ENCODE results near the gene CYBA. TPM values are rescaled to one million over a fixed set of nuclear protein-coding genes. Genes with fewer than 3 reads are reported as not detected.
A peak's percentile ranks its signal among the peaks of the same experiment; 100 is the strongest.

Gene CYBA
- total RNA-seq, 1 donor from 2014 or later, result 116 TPM

DNA sequence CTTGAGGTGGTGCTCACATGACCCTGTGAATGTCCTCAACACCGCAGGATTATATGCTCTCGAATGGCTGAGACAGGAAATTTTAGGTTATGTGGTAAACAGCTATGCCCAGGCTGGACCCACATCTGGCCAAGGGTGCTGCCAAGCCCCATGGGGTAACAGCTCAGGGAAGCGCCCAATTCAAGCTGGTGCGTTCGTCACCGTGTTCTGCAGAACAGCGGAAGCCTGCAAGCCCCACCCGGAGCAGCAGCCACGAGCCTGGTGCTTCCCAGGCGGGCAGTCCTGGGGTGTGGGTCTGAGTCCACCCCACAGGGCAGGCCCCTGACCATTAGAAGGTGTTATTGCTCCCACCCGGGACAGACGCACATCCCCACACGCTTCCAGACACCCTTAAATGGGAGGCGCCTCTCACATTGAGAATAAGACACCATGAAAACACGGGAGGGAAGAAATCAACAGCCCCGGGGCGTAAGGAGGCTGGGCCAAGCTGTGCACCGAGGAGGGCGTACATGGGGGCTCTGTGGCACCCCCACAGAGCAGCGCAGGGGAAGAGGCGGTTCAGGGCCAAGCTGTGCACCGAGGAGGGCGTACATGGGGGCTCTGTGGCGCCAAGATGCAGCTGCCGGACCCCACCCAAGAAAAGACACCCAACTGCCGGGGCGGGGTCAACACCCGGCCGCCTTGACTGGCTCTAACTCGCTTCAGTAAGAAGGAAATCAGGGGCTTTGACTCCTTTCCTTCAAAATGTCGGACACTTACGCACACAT is 2.9 kb upstream of the CYBA start:
- no peak overlapping the region for H3K27ac Mint-ChIP-seq
- H3K4me3 Mint-ChIP-seq, result no peak overlapping the region
- no peaks in the 10 kb centered on the region for H3K9me3 Mint-ChIP-seq
- TF ChIP-seq, protein P1, sequence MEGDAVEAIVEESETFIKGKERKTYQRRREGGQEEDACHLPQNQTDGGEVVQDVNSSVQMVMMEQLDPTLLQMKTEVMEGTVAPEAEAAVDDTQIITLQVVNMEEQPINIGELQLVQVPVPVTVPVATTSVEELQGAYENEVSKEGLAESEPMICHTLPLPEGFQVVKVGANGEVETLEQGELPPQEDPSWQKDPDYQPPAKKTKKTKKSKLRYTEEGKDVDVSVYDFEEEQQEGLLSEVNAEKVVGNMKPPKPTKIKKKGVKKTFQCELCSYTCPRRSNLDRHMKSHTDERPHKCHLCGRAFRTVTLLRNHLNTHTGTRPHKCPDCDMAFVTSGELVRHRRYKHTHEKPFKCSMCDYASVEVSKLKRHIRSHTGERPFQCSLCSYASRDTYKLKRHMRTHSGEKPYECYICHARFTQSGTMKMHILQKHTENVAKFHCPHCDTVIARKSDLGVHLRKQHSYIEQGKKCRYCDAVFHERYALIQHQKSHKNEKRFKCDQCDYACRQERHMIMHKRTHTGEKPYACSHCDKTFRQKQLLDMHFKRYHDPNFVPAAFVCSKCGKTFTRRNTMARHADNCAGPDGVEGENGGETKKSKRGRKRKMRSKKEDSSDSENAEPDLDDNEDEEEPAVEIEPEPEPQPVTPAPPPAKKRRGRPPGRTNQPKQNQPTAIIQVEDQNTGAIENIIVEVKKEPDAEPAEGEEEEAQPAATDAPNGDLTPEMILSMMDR (IDR thresholded peaks at IDR 0.05; ENCODE audit: unreplicated experiment), result no peak
- H3K27me3 Mint-ChIP-seq (ENCODE audit: low read depth), result no peaks in the 10 kb centered on the region
- H3K4me1 Mint-ChIP-seq, result peaks cover 10% of the 10 kb centered on the region
- peaks cover 7% of the 10 kb centered on the region for H3K36me3 Mint-ChIP-seq
- DNase-seq (ENCODE audit: low spot score in 2 of 2, unreplicated experiment in 2 of 2), result no peak

DNA sequence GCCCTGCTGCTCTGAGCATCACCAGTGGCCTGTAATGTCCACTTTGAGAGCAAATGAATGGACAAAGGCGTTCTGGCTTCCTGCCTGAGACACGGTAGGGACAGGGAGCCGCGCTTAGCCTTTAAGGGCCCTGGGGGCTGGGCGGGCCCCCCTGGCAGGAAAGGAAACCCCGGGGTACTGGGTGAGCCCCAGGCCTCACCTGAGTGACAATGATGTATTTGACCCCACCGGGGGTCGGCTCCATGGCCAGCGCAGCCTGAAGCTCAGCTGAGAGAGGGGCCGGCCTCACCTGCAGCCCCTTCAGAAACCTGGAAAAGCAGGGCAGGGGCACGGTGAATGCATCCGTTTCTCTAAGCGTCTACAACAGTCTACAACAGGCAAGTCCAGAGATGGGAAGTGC is 2.2 kb upstream of the CYBA start:
- peaks cover 10% of the 10 kb centered on the region for H3K4me1 Mint-ChIP-seq
- TF ChIP-seq, protein P1 (IDR thresholded peaks at IDR 0.05; ENCODE audit: unreplicated experiment), result no peak
- no peaks in the 10 kb centered on the region for H3K27me3 Mint-ChIP-seq (ENCODE audit: low read depth)
- H3K4me3 Mint-ChIP-seq, result no peak overlapping the region
- H3K27ac Mint-ChIP-seq, result no peak overlapping the region
- H3K36me3 Mint-ChIP-seq, result peaks cover 7% of the 10 kb centered on the region
- no peaks in the 10 kb centered on the region for H3K9me3 Mint-ChIP-seq
- DNase-seq (ENCODE audit: low spot score in 2 of 2, unreplicated experiment in 2 of 2), result no peak

DNA sequence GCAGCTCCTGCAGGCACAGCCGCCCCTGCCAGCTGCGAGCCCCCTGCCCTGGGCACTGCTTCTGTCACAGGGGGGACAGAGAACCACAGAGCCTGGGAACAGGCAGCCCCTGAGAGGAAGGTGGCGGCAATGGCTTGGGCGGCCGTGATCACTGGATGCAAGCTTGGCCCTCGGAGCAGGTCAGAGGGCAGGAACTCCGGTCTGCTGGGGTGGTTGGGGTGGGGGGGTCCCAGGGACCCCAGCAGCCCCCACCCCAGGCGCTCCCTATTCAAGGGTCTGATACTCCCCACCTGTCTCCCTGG is 1.9 kb upstream of the CYBA start:
- no peaks in the 10 kb centered on the region for H3K9me3 Mint-ChIP-seq

DNA sequence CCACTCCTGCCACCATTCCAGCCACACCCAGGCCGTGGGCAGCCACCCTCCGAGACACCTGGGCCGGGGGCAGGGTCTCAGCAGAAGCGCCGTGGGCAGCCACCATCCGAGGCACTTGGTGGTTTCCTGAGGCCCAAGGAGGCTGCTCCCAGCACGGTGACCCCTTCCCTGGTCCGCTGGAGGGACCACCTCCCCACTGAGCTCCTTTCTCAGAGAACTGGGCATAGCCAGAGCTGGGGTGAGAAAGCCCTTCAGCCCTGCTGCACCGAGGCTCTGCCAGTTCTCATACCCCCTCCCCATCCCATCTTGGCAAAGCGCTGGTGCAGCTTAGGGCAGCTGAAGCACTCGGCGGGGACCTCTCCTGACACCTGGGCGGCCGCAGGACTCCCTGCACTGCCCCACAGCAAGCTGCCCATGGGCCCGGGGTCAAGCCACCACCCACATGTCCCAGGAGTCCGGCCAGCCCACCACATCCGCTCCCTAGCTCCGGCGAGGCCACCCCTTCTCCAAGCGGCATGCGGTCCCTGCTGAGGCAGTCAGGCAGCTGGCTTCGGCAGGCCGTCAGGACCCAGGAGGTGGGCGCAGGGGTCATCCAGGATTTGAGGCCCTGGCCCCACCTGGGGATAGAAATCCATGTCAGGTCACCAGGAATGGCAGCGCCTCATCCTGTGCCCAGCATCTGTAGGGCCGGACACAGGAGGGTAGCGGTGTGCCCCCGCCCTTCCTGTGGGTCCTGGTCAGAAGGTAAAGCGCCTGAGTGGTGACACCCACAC is 1.3 kb upstream of the CYBA start:
- H3K9me3 Mint-ChIP-seq, result no peaks in the 10 kb centered on the region
- H3K27me3 Mint-ChIP-seq (ENCODE audit: low read depth), result no peaks in the 10 kb centered on the region
- no peak overlapping the region for H3K27ac Mint-ChIP-seq
- TF ChIP-seq, protein P1 (IDR thresholded peaks at IDR 0.05; ENCODE audit: unreplicated experiment), result no peak
- H3K4me3 Mint-ChIP-seq, result peak overlapping the region; percentile 30
- no peak for DNase-seq (ENCODE audit: low spot score in 2 of 2, unreplicated experiment in 2 of 2)
- H3K4me1 Mint-ChIP-seq, result peaks cover 10% of the 10 kb centered on the region
- peaks cover 7% of the 10 kb centered on the region for H3K36me3 Mint-ChIP-seq

More for the DNA sequence above, 1.9 kb upstream of the CYBA start:
- peaks cover 10% of the 10 kb centered on the region for H3K4me1 Mint-ChIP-seq
- no peaks in the 10 kb centered on the region for H3K27me3 Mint-ChIP-seq (ENCODE audit: low read depth)
- no peak for DNase-seq (ENCODE audit: low spot score in 2 of 2, unreplicated experiment in 2 of 2)
- H3K27ac Mint-ChIP-seq, result no peak overlapping the region
- TF ChIP-seq, protein P1 (IDR thresholded peaks at IDR 0.05; ENCODE audit: unreplicated experiment), result no peak
- no peak overlapping the region for H3K4me3 Mint-ChIP-seq
- H3K36me3 Mint-ChIP-seq, result peaks cover 7% of the 10 kb centered on the region

DNA sequence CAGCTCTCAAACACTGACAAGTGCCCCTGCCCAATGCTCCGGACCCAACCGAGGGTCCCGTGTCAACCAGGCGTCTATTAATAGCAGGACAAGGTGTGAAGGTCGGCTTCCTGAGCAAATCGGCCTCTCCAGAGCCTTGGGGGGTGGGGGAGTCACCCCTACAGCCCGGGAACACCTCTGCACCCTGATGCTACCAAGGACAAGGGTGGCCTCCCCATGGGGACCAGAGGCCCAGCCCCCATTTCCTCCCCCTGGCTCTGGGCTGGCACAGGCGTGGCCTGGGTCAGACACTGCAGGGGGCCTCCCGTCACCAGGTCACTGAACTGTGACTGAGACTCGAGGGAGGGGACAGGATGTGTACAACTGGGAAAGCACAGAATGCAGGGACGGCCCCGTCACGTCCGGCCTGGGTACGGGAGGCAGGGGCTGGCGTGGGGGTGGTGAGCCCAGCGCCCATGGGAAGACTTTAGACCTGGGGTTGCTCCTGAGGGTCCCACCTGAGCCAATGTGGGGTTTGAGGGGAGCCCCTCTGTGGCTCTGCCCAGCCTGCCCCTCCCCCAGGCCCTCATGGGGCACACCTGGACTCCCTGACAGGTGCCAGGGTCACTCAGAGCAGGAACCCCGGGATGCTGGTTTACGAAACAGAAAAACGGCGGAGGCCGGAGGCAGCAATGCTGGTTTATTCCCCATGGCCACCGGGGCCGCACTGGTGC is 579 bp upstream of the CYBA start:
- H3K27ac Mint-ChIP-seq, result no peak overlapping the region
- H3K27me3 Mint-ChIP-seq (ENCODE audit: low read depth), result no peaks in the 10 kb centered on the region
- H3K4me1 Mint-ChIP-seq, result peaks cover 10% of the 10 kb centered on the region
- H3K9me3 Mint-ChIP-seq, result no peaks in the 10 kb centered on the region
- H3K4me3 Mint-ChIP-seq, result peak overlapping the region; percentile 82
- peaks cover 5% of the 10 kb centered on the region for H3K36me3 Mint-ChIP-seq
- DNase-seq (ENCODE audit: low spot score in 2 of 2, unreplicated experiment in 2 of 2), result no peak
- TF ChIP-seq, protein P1 (IDR thresholded peaks at IDR 0.05; ENCODE audit: unreplicated experiment), result no peak
